ENCODE results near the gene ONECUT1.

GRCh38 chr15:52797625-52798501 lies 7.7 kb upstream of the ONECUT1 start:
- no peak for TF ChIP-seq CTCF (IDR thresholded peaks at IDR 0.05)
- TF ChIP-seq POLR2A (IDR thresholded peaks at IDR 0.05; ENCODE audit: low read depth): no peak

Data from esophagus muscularis mucosa (tissue), 3 donors.